Stimulated activated effector memory CD8-positive, alpha-beta T cell treated with anti-CD3 and anti-CD28 coated beads, Interleukin-12 subunit alpha, Interleukin-12 subunit beta, amount 100 ng/mL, for 72 hours (primary cell): ENCODE measurements around the gene RUFY3.
"Not testable (repeated sequence)": the region's sequence is repeated elsewhere in the genome, so short reads cannot be mapped to it uniquely, and the experiment has no call there.

Source experiments
- ATAC-seq: fragments of 150-1000 bp; cut with Tn5 transposase; 2 replicates; pipeline ENCODE4 v1.10.0; 2021
- DNase-seq, 2 donors: peaks; one replicate each; pipeline ENCODE4 v3.0.0; 2021 to 2022; ENCODE audit warnings: low spot score in 2 of 2
- H3K27ac Mint-ChIP-seq: one replicate; pipeline ENCODE4 v1.8.0; 2022; ENCODE audit warnings: mild to moderate bottlenecking, mixed read lengths
- H3K36me3 Mint-ChIP-seq: one replicate; pipeline ENCODE4 v1.8.0; 2022; ENCODE audit warnings: mild to moderate bottlenecking, mixed read lengths
- H3K4me1 Mint-ChIP-seq: one replicate; pipeline ENCODE4 v1.8.0; 2022; ENCODE audit warnings: mixed read lengths
- H3K4me3 Mint-ChIP-seq: one replicate; pipeline ENCODE4 v1.8.0; 2022; ENCODE audit warnings: mild to moderate bottlenecking, mixed read lengths
- H3K9me3 Mint-ChIP-seq: one replicate; pipeline ENCODE4 v1.8.0; 2022; ENCODE audit warnings: mixed read lengths

The RUFY3 gene

DNA sequence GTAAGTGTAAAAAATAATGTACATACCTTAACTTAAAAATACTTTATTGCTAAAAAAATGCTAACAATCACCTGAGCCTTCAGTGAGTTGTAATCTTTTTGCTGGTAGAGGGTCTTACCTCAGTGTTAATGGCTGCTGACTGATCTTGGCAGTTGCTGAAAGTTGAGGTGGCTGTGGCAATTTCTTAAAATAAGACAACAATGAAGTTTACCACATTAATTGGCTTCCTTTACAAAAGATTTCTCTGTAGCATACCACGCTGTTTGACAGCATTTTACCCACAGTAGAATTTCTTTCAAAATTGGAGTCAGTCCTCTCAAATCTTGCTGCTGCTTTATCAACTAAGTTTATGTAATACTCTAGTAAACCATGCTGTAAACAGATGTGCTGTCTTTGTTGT is 47.6 kb downstream of the RUFY3 start:
- H3K9me3 Mint-ChIP-seq, DNase-seq, H3K4me1 Mint-ChIP-seq, H3K4me3 Mint-ChIP-seq, ATAC-seq, H3K27ac Mint-ChIP-seq: not testable (repeated sequence)
- H3K36me3 Mint-ChIP-seq: peaks cover 39% of the 10 kb centered on the region

DNA sequence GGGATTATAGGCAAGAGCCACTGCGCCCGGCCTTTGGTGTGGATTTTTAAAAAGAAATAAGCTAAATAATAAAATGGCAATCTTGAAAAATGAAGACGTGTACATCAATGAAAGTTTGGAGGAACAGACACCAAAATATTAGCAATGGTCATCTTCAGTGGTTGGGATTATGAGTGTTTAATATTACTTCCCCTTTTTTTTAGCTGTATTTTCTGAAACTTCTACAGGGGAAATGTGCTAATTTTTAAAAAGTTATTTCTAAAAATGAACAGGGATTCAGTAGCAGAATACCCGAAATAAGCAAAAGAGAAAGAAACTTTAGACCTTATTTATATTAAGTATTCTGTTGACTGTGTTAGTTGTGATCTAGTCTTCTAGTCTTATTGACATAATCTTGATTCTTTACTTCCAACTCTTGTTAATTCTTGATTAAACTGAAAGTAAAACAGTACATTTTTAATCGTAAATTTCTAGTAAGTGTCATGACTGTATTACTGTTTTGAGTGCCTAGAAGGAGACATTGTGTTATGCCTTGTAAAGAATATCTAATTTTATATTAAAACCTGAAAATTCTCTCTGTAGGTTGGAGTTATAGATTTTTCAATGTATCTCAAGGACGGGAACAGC is 51.3 kb downstream of the RUFY3 start:
- Mint-ChIP-seq H3K27ac (no peak overlapping the region), H3K4me3 (no peak overlapping the region)
- ATAC-seq: no peak

DNA sequence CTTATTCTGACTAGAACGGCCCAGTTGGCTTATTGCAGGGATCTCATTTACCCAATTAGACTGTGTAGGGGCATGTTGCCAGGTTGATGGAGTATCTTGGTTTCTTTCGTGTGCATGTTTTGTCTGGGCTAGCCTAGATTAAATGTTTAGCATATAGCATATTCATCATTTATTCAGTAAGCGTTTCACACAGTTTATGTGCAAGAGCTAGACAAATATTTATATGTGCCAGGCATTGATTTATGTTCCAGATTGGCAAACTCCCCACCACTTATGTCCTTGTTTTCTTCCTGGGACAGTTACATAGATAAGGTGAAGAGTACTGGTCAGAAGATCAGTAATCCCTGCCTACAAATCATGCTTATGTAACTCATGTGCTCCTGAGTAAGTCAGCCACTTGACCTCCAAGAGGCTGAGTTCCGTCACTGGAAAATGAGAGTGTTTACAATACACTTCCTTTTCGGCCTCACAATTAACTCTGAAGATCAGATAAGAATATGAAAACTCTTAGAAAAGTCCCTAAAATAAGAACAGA is 57.2 kb downstream of the RUFY3 start:
- no peak for DNase-seq
- H3K9me3 Mint-ChIP-seq: no peaks in the 10 kb centered on the region
- peaks cover 8% of the 10 kb centered on the region for H3K36me3 Mint-ChIP-seq
- no peaks in the 10 kb centered on the region for H3K4me1 Mint-ChIP-seq
- no peak for ATAC-seq
- H3K27ac Mint-ChIP-seq: no peak overlapping the region
- H3K4me3 Mint-ChIP-seq: no peak overlapping the region

More for the DNA sequence above, 51.3 kb downstream of the RUFY3 start:
- Mint-ChIP-seq H3K36me3 (peaks cover 29% of the 10 kb centered on the region), H3K4me1 (no peaks in the 10 kb centered on the region), H3K9me3 (no peaks in the 10 kb centered on the region)
- DNase-seq: no peak

DNA sequence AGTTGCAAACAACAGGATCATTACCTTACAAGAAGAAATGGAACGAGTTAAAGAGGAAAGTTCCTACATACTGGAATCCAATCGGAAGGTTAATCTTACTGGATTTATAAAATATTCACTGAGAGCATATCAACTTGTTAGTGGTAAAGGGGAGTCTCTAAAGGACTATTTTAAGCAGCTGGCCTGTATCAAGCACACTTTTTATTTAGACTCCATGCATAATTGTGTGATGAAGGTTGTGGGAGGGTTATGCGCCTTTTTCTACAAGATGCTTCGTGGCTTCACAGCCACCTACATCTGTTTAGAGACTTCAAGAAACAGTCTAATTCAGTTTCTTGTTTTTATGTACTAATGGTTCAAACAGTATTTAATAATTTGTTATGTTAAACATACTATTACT is 61.3 kb downstream of the RUFY3 start:
- Mint-ChIP-seq H3K36me3 (peaks cover 32% of the 10 kb centered on the region), H3K9me3 (no peaks in the 10 kb centered on the region), H3K4me1 (no peaks in the 10 kb centered on the region), H3K4me3 (no peak overlapping the region), H3K27ac (no peak overlapping the region)
- DNase-seq (no peak), ATAC-seq (no peak)

DNA sequence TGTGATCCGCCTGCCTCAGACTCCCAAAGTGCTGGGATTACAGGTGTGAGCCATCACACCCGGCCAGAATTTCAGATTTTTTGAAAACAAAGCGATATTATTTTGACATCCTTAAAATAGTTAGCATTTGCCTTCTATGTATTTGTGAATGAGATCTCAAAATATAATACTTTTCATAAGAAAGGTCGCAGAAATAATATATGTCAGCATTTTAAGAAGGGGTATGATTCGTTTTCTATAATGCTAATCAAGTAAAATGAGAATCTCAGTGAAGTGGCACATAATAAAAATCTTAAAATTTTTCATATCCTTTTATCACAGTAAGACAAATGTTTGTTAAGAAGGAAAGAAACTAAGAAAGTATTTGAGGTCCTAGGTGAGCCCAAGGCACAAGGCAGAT is 65.7 kb downstream of the RUFY3 start:
- Mint-ChIP-seq H3K9me3 (no peaks in the 10 kb centered on the region), H3K36me3 (peaks cover 32% of the 10 kb centered on the region), H3K4me3 (no peak overlapping the region), H3K4me1 (no peaks in the 10 kb centered on the region), H3K27ac (no peak overlapping the region)
- ATAC-seq (no peak), DNase-seq (no peak)

DNA sequence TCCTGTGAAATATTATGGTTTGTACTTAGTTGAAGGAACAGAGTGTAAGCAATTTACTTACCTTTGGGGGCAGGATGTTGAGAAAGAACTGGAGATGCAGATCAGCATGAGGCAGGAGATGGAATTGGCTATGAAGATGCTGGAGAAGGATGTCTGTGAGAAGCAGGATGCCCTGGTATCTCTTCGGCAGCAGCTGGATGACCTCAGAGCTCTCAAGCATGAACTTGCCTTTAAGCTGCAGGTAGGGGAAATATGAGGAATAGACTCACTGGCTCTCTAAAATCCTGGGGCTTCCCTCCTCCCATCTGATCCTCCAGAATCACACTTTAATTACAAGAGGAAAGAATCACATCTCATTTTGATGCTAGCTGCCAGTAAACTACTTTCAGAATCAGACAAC is 67.0 kb downstream of the RUFY3 start:
- no peaks in the 10 kb centered on the region for H3K9me3 Mint-ChIP-seq
- H3K4me1 Mint-ChIP-seq: no peaks in the 10 kb centered on the region
- no peak overlapping the region for H3K4me3 Mint-ChIP-seq
- DNase-seq (no peak), ATAC-seq (no peak)
- H3K36me3 Mint-ChIP-seq: peaks cover 32% of the 10 kb centered on the region
- H3K27ac Mint-ChIP-seq: no peak overlapping the region

DNA sequence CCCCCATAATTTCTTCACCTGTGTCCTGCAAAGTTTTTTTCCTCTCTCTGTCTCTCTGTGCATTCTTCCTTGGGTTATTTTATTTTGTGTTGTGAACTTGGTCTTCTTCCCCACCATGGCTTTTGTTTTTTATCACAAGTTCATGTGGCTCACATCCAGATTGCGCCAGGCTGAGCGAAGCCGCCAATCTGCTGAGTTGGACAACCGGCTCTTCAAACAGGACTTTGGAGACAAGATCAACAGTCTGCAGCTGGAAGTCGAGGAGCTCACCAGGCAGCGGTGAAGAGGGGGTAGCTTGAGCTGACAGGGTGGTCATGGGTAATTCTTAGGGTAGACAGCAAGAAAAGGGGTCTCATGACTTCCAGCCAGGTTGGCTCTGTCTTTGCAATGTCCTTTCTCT is 71.9 kb downstream of the RUFY3 start:
- Mint-ChIP-seq H3K36me3 (peaks cover 6% of the 10 kb centered on the region), H3K4me1 (no peaks in the 10 kb centered on the region), H3K27ac (no peak overlapping the region), H3K9me3 (no peaks in the 10 kb centered on the region), H3K4me3 (no peak overlapping the region)
- ATAC-seq (no peak), DNase-seq (no peak)

DNA sequence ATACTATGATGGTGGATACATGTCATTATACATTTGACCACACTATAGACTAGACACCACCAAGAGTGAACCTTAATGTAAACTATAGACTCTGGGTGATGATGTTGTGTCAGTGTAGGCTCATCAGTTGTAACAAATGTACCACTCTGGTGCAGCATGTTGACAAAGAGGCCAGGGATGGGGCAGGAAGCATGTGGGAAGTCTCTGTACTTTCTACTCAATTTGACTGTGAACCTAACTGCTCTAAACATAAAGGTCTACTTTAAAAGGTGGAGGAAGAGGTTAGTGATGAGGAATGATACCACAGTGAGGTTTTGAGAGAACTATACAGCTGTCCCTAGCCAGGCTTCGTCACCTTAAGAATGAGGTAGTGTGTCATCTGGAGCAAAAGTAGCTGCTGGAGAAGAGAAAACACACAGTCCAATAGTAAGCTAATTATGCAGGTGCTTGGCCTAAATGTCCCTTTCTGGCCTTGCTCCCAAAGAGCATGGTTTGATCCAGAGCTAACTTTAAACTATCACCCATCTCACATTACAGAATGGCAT is 79.6 kb downstream of the RUFY3 start:
- no peak for DNase-seq
- Mint-ChIP-seq H3K4me3 (no peak overlapping the region), H3K36me3 (peaks cover 6% of the 10 kb centered on the region), H3K4me1 (peaks cover 4% of the 10 kb centered on the region), H3K9me3 (no peaks in the 10 kb centered on the region), H3K27ac (peak overlapping the region; percentile 5)
- peak; percentile 97 for ATAC-seq

DNA sequence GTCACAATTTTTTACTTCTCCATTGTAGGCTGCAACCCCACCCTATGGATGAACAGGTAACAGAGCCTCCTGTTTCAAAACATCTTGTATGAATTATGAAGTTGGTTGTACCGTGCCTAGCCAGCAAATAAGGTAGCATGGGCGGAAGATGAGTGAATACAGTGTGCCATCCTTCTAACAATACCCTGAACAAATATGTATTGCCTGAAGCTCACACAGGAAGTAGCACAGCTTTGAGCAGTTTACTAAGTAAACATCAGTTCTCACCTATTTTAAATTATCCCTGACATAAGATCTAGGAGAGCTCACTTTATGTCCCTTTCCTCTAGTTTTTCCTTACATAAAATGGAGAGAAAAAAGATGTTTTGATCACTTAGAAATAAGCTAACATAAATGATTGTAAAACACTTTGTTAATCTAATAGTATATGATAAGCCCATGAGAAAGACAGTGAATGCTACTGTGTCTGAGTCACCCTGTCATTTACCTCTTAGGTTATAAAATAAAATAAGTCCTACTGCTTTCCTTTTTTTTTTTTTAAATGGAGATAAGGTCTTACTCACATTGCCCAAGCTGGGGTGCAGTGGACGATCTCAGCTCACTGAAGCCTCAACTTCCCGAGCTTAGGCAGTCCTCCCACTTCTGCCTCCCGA is 81.3 kb downstream of the RUFY3 start:
- DNase-seq: no peak
- no peak overlapping the region for H3K4me3 Mint-ChIP-seq
- peaks cover 6% of the 10 kb centered on the region for H3K36me3 Mint-ChIP-seq
- no peaks in the 10 kb centered on the region for H3K9me3 Mint-ChIP-seq
- no peak for ATAC-seq
- H3K27ac Mint-ChIP-seq: peak overlapping the region; percentile 23
- peaks cover 4% of the 10 kb centered on the region for H3K4me1 Mint-ChIP-seq

DNA sequence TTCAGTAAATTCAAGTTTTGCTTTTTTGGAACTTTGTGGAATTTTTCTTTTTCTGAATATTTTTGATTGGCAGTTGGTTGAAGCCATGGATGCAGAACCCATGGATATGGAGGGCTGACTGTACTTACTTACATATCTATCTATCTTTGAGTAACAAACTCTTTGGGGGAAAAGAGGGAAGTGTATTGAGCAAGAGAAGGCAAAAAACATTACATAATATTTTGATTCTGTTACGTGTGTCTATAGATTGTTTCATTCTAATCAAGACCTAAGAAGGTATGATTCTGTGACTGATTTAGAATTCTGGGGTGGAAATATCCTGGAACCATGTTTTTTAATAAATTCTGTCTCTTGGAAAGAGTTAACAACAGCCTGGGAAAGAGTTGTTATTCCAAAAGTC is 86.4 kb downstream of the RUFY3 start:
- Mint-ChIP-seq H3K36me3 (no peaks in the 10 kb centered on the region), H3K4me1 (no peaks in the 10 kb centered on the region), H3K27ac (no peak overlapping the region), H3K4me3 (no peak overlapping the region), H3K9me3 (no peaks in the 10 kb centered on the region)
- ATAC-seq (no peak), DNase-seq (no peak)

DNA sequence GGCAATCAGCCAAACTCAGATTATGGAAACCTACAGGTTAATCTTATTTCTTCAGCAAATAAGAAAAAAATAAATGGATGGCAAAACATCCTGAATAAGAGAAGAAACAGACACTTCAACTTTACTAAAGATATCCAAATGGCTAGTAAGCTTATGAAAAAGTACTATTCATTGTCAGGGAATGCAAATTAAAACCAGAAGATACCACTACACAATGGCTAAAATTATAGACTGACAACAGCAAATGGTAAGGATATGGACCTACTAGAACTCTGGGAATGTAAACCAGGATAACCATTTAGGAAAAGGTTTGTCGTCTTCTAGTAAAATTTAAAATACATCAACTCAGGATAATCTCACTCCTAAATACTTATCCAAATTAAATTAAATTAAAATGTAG is 93.6 kb downstream of the RUFY3 start:
- peaks cover 10% of the 10 kb centered on the region for H3K4me1 Mint-ChIP-seq
- H3K9me3 Mint-ChIP-seq: no peaks in the 10 kb centered on the region
- DNase-seq: no peak
- peak overlapping the region; percentile 6 for H3K27ac Mint-ChIP-seq
- no peak for ATAC-seq
- no peak overlapping the region for H3K4me3 Mint-ChIP-seq
- peaks cover 34% of the 10 kb centered on the region for H3K36me3 Mint-ChIP-seq

DNA sequence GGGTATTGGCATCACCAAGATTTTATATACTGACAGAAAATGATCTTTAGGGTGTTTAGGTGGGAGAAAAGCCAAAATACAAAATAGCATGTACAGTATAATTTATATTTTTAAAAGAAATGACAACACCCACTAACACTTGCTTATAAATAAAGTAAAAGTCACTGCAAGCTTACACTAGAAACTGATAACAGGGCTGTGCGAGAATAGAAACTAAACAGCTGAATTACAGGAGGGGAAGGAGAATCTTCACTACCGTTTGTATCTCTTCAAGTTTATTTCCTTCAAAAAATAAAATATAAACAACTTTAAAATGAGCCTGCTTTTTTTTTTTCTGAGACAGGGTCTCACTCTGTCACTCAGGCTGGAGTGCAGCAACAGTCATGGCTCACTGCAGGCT is 95.1 kb downstream of the RUFY3 start:
- H3K4me3 Mint-ChIP-seq: no peak overlapping the region

DNA sequence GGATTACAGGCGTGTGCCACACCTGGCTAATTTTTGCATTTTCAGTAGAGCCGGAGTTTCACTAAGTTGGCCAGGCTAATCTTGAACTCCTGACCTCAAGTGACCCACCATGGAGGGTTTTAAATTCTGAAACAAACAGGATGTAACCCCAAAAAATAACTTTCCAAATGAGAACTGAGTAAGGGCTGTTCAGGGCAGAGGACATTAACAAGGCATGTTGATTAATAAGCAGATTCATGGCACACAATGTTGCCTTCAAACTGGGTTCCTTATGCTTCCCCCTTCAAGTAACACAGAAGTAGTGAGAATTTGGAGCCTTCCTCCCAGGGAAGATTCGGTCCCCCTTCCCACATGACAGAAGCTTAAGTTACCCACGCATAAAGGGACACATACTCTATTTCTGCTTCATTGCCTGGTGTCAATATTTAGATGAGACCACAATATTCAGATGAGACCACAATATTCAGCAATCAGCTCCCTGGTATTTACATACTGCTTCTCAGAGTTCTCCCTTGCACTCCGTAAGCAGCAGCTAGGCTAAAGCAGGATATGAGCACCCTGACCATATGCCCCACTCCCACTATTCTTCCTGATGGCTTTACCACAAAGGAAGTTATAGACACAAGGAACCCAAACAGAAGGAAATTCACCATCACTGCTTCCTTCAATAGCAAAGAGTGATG is 96.5 kb downstream of the RUFY3 start:
- Mint-ChIP-seq H3K36me3 (peaks cover 64% of the 10 kb centered on the region), H3K4me3 (no peak overlapping the region), H3K9me3 (no peaks in the 10 kb centered on the region), H3K27ac (peak overlapping the region; percentile 26), H3K4me1 (peaks cover 10% of the 10 kb centered on the region)
- no peak for DNase-seq
- ATAC-seq: no peak

More for the DNA sequence above, 95.1 kb downstream of the RUFY3 start:
- H3K36me3 Mint-ChIP-seq: peaks cover 50% of the 10 kb centered on the region
- ATAC-seq (no peak), DNase-seq (no peak)
- H3K27ac Mint-ChIP-seq: no peak overlapping the region
- no peaks in the 10 kb centered on the region for H3K9me3 Mint-ChIP-seq
- H3K4me1 Mint-ChIP-seq: peaks cover 10% of the 10 kb centered on the region

DNA sequence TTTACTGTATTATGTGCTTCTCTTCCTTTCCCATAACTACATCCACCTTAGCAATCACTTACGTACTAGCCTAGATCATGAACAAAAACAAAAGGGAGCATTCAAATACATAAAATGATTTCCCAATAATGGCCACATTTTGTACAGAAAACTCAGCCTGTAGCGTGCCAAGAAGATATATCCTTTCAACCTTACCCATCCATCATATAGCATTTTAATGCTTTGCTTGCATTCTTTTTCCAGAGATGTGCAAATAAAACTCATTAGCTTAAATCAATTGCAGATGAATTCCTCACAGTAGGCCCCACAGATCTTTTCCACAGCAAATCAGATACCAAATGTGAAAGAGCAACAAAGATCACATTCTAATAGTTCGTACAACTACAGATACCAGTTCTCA is 97.2 kb downstream of the RUFY3 start:
- Mint-ChIP-seq H3K9me3 (no peaks in the 10 kb centered on the region), H3K4me1 (peaks cover 10% of the 10 kb centered on the region), H3K27ac (peak overlapping the region; percentile 26), H3K4me3 (no peak overlapping the region), H3K36me3 (peaks cover 70% of the 10 kb centered on the region)
- no peak for DNase-seq
- no peak for ATAC-seq

DNA sequence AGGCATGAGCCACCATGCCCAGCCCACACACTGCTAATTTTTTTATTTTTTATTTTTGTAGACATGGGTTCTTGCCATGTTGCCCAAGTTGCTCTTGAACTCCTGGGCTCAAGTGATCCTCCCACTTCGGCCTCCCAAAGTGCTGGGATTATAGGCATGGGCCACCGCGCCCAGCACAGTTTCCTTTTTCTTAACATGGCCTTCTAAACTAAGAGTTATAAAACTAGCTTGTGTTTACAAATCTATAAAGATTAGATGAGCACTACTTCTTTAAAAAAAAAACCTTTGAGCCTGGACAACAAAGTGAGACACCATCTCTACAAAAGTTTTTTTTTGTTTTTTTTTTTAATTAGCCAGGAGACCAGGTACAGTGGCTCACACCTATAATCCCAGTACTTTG is 107.3 kb downstream of the RUFY3 start:
- Mint-ChIP-seq H3K4me3 (no peak overlapping the region), H3K9me3 (no peaks in the 10 kb centered on the region), H3K36me3 (peaks cover 100% of the 10 kb centered on the region), H3K4me1 (peaks cover 5% of the 10 kb centered on the region), H3K27ac (no peak overlapping the region)
- ATAC-seq (no peak), DNase-seq (no peak)
